HFF-Myc (cell line): ENCODE results near the gene XIRP1.

ENCODE experiments used
- DNase-seq: peaks from one replicate; pipeline ENCODE4 v3.0.0-alpha.2; 2011; ENCODE audit warnings: low read depth; ENCODE audit errors: extremely low read depth
- H3K4me3 ChIP-seq: replicated peaks from 2 replicates; pipeline ENCODE4 v1.5.1; 2011; ENCODE audit warnings: low read depth, mild to moderate bottlenecking, control low read depth, low read length
- TF ChIP-seq, protein P1 (sequence below): IDR thresholded peaks from 2 replicates; pipeline ENCODE4 v1.5.1; 2012; ENCODE audit warnings: mild to moderate bottlenecking, low read depth, low read length, control low read depth; ENCODE audit errors: missing control alignments

Gene XIRP1

DNA sequence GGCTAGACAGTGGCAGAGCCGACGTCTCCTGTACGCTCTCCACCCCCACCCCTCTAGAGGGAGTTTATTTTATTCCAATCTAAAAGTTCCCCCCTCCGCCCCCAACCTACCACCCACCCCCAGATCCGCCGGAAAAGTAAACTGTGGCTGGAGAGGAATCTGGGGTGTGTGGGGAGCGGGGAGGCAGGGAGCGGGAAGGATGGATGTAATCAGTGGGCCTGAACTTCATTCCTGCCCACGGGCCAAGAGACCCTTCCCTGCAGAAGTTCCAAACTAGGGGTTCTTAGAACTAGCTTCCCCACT, 38.5 kb downstream of the XIRP1 start:
- TF ChIP-seq, protein P1, sequence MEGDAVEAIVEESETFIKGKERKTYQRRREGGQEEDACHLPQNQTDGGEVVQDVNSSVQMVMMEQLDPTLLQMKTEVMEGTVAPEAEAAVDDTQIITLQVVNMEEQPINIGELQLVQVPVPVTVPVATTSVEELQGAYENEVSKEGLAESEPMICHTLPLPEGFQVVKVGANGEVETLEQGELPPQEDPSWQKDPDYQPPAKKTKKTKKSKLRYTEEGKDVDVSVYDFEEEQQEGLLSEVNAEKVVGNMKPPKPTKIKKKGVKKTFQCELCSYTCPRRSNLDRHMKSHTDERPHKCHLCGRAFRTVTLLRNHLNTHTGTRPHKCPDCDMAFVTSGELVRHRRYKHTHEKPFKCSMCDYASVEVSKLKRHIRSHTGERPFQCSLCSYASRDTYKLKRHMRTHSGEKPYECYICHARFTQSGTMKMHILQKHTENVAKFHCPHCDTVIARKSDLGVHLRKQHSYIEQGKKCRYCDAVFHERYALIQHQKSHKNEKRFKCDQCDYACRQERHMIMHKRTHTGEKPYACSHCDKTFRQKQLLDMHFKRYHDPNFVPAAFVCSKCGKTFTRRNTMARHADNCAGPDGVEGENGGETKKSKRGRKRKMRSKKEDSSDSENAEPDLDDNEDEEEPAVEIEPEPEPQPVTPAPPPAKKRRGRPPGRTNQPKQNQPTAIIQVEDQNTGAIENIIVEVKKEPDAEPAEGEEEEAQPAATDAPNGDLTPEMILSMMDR = no peak
- DNase-seq = no peak
- H3K4me3 ChIP-seq = peak overlapping the region; percentile 23; the same call in 1 of the 2 replicates

DNA sequence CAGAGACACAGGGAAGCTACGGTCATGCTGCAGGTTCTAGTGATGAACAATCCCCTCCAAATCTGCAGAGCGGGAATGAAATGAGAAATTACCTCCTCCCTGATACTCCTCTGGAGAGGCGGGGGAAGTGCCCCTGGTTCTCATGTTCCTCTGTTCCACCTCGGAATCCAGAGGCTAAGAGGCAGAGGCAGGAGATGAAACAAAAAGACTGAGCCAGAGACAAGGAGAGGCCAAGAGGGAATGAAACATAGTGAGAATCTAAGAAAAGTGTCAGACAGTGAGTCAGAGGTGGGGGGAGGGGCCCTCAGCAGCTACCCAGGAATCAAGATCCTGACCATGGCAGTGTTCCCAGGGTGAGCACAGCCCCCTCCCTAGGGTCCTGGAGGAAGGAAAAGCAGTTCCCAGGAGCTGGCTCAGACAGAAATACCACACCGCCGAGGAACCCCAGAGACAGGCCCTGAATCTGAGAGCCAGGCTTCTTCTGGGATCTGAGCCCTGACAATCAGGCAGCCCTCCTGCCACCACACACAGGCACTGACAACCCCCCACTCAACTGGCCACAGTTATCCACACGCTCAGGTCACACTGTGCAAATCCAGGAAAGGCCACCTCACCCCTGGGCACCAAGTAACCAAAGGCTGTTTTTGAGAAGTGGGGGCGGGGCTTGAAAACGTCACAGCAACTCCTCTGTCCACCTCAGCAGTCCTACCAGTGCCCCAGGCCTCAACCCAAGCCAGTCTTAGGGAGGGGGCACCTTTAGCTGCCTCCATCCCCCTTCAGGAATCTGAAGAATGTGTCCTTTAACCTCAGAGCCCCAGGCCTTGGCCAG, 41.4 kb downstream of the XIRP1 start:
- peak; percentile 95 for DNase-seq
- TF ChIP-seq, protein P1 = no peak
- H3K4me3 ChIP-seq = peak overlapping the region; percentile 78

DNA sequence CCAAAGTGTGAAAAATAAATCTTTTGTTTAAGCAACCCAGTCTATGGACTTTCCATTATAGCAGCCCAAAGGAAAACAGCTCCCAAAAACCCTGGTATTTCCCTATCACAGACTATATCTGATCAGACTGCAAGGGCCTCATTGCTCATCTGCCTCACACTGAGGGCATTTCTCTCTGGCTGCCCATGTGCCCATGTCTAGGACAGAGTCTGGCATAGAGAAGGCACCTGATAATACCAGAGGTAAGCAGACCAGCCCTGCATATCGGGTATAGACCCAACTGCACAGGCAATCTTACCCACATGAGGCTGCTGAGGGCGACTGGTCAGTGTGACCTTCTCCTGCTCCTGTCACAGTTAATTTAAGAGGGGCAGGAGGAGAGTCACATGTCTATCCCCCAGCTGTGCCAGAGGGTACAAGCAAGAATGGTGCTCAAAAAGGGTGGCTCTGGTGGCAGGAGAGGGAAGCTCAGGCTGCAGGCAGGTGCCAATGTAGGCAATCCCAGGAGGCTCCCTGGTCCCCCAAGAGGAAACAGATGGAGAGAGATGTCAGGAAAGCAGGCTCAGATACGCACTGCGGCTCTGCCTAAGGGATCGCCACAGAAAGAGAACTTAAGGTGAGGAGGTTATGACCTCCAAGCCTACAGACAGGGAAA, 42.1 kb downstream of the XIRP1 start:
- no peak for DNase-seq
- peak overlapping the region; percentile 78 for H3K4me3 ChIP-seq
- TF ChIP-seq, protein P1 = no peak

DNA sequence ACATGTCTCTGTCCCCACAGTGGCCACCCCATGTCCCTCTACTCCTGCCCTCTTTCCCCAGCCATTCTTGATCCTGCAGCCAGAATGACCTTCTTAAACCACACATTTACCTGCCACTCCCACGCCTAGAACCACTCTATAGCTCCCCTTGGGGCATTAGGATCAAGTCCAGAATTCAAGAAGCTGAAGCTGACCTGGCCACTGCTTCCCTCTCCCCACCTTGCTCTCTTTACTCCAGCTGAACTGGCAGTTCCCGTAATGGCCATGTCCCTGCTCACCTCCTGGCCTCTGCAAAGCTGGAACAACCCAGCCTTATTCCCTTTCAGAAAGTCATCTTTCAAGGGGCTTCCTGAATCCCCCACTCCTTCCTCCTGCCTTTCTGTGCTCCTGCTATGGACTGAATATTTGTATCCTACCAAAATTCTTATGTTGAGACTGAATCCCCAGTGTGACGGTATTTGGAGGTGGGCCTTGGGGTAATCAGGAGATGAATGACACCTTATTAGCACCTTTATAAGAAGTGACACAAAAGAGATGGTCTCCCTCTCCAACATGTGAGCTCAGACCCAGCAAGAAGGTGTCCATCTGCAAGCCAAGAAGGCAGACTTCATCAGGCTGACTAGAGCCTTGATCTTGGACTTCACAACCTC, 42.8 kb downstream of the XIRP1 start:
- TF ChIP-seq, protein P1 = no peak

DNA sequence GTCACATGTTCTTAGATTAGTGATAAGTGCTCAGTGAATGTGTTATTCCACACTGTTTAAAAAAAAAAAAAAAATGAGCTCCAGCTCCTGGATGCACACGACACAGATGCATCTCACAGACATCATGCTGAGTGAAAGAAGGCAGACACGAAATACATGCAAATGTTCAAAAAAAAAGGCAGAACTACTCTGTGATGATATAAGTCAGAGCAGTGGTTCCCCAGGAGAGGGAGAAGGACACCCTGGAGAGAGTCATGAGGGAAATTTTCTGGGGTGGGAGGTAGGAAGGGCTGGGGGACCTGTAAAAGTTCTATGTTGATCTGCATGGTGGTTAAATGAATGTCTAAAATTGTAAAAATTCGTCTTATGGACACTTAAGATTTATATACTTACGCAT, 43.3 kb downstream of the XIRP1 start:
- TF ChIP-seq, protein P1 = no peak
- peak overlapping the region; percentile 78 for H3K4me3 ChIP-seq
- DNase-seq = no peak

More for the DNA sequence above, 42.8 kb downstream of the XIRP1 start:
- H3K4me3 ChIP-seq = peak overlapping the region; percentile 78
- DNase-seq = no peak

DNA sequence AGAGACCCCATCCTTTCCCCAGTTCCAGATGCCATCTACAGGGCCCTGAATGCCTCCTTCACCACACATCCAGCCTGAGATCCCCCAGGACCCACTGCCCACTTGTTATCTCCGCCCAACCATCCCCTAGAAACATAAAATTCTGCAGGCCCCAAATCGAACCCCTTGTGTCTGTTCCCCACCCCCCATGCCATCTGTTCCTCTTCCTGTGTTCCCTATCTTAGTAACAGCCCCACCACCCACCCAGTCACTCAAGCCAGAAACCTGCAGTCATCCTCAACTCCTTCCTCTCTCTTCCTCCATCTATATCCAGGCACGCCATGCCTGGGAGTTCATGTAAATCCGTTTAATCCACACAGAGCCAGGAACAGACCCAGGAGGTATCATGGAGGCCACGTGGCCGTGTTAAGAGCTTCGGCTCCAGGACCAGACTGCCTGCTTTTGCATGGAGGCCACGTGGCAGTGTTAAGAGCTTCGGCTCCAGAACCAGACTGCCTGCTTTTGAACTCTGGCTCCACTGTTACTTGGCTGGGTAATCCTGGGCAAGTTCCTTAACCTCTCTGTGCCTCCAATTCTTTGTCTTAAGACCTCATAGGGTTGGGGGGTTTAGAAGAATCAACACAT, 43.8 kb downstream of the XIRP1 start:
- TF ChIP-seq, protein P1 = no peak
- peak; percentile 25 for DNase-seq

More for the DNA sequence above, 43.8 kb downstream of the XIRP1 start:
- H3K4me3 ChIP-seq = peak overlapping the region; percentile 31
